HEK293 (cell line): ENCODE results near the gene BTBD9.

Experiments used
- CTCF ChIA-PET: fragments of 350-600 bp; formaldehyde crosslinking; extraction: SDS; loops from one replicate; lab custom pipeline; 2021; ENCODE audit warnings: antibody characterized with exemption; lab: Yijun Ruan, JAX
- POLR2A ChIA-PET: fragments of 300-600 bp; formaldehyde crosslinking; extraction: SDS; loops from one replicate; lab custom pipeline; 2020; ENCODE audit warnings: antibody characterized with exemption, inconsistent platforms; lab: Yijun Ruan, JAX
- H3K27ac ChIP-seq: fragments of 200-500 bp; sonication (Bioruptor generic); 2 replicates; pipeline ENCODE4 v1.5.1; 2014; ENCODE audit warnings: low read depth, low read length, control low read depth, inconsistent platforms; ENCODE audit errors: extremely low read depth
- H3K36me3 ChIP-seq, 2 experiments: fragments of 200-500 bp in 1 of 2; sonication (Bioruptor generic) in 1 of 2; 1 replicate in 1 of 2; 2 replicates in 1 of 2; pipeline ENCODE4 v1.5.1; 2014 to 2017; ENCODE audit warnings: inconsistent platforms in 2 of 2, low read length in 2 of 2; ENCODE audit not compliant: control insufficient read depth in 2 of 2, insufficient read depth in 1 of 2
- H3K4me1 ChIP-seq: fragments of 200-500 bp; sonication (Bioruptor generic); 2 replicates; pipeline ENCODE4 v1.5.1; 2014; ENCODE audit warnings: mild to moderate bottlenecking, low read length, inconsistent platforms; ENCODE audit not compliant: control insufficient read depth, insufficient read depth
- H3K4me3 ChIP-seq: 2 replicates; pipeline ENCODE4 v1.5.1; 2011; ENCODE audit warnings: low read depth, mild to moderate bottlenecking, control low read depth, low read length, moderate library complexity
- H3K9me3 ChIP-seq: fragments of 200-500 bp; sonication (Bioruptor generic); 2 replicates; pipeline ENCODE4 v1.5.1; 2014; ENCODE audit warnings: low read depth, low read length, inconsistent platforms; ENCODE audit not compliant: control insufficient read depth, insufficient read depth
- GFI1B ChIP-seq: fragments of 450-650 bp; formaldehyde crosslinking; IDR thresholded peaks from 2 replicates; pipeline ENCODE4 v1.5.1; 2016; ENCODE audit warnings: missing biosample characterization, missing genetic modification characterization
- MYNN ChIP-seq: fragments of 450-650 bp; formaldehyde crosslinking; IDR thresholded peaks from 2 replicates; pipeline ENCODE4 v1.5.1; 2016; ENCODE audit warnings: missing biosample characterization, missing genetic modification characterization, borderline replicate concordance
- OVOL3 ChIP-seq: fragments of 450-650 bp; formaldehyde crosslinking; IDR thresholded peaks from 2 replicates; pipeline ENCODE4 v1.5.1; 2016; ENCODE audit warnings: missing biosample characterization, missing genetic modification characterization
- SCRT2 ChIP-seq: fragments of 450-650 bp; formaldehyde crosslinking; IDR thresholded peaks from 2 replicates; pipeline ENCODE4 v1.5.1; 2016; ENCODE audit warnings: missing biosample characterization, missing genetic modification characterization
- ZNF184 ChIP-seq: fragments of 450-650 bp; IDR thresholded peaks from 2 replicates; pipeline ENCODE4 v1.5.1; 2018; ENCODE audit warnings: missing biosample characterization, mild to moderate bottlenecking, missing genetic modification characterization
- ZNF211 ChIP-seq: fragments of 450-650 bp; formaldehyde crosslinking; IDR thresholded peaks from 2 replicates; pipeline ENCODE4 v1.5.1; 2016; ENCODE audit warnings: low read depth, missing biosample characterization, missing genetic modification characterization
- ZNF292 ChIP-seq: fragments of 450-650 bp; formaldehyde crosslinking; IDR thresholded peaks from 2 replicates; pipeline ENCODE4 v1.5.1; 2016; ENCODE audit warnings: low read depth, missing biosample characterization, missing genetic modification characterization, borderline replicate concordance
- ZNF433 ChIP-seq: fragments of 450-650 bp; formaldehyde crosslinking; IDR thresholded peaks from 2 replicates; pipeline ENCODE4 v1.5.1; 2016; ENCODE audit warnings: missing biosample characterization, missing genetic modification characterization, low read depth
- ZNF585B ChIP-seq: fragments of 450-650 bp; formaldehyde crosslinking; IDR thresholded peaks from 2 replicates; pipeline ENCODE4 v1.5.1; 2016; ENCODE audit warnings: missing biosample characterization, missing genetic modification characterization
- TF ChIP-seq, protein P1 (sequence below): fragments of 450-650 bp; formaldehyde crosslinking; IDR thresholded peaks from 2 replicates; pipeline ENCODE4 v1.5.1; 2016; ENCODE audit warnings: missing biosample characterization, missing genetic modification characterization
- TF ChIP-seq, protein P2 (sequence below): fragments of 450-650 bp; formaldehyde crosslinking; IDR thresholded peaks from 2 replicates; pipeline ENCODE4 v1.5.1; 2016; ENCODE audit warnings: missing biosample characterization, missing genetic modification characterization
- TF ChIP-seq, protein P3 (sequence below): sonication (generic); formaldehyde crosslinking; IDR thresholded peaks from 2 replicates; pipeline ENCODE4 v1.8.1; 2022; ENCODE audit warnings: mild to moderate bottlenecking, moderate library complexity, missing genetic modification reagents
- TF ChIP-seq, protein P4 (sequence below): fragments of 450-650 bp; formaldehyde crosslinking; IDR thresholded peaks from 2 replicates; pipeline ENCODE4 v1.5.1; 2017; ENCODE audit warnings: missing biosample characterization, mild to moderate bottlenecking, missing genetic modification characterization, moderate library complexity
- TF ChIP-seq, protein P5 (sequence below): fragments of 450-650 bp; formaldehyde crosslinking; IDR thresholded peaks from 2 replicates; pipeline ENCODE4 v1.5.1; 2017; ENCODE audit warnings: missing biosample characterization, missing genetic modification characterization
- TF ChIP-seq, protein P6 (sequence below): fragments of 450-650 bp; formaldehyde crosslinking; IDR thresholded peaks from 2 replicates; pipeline ENCODE4 v1.5.1; 2016; ENCODE audit warnings: missing biosample characterization, missing genetic modification characterization

The BTBD9 gene

DNA sequence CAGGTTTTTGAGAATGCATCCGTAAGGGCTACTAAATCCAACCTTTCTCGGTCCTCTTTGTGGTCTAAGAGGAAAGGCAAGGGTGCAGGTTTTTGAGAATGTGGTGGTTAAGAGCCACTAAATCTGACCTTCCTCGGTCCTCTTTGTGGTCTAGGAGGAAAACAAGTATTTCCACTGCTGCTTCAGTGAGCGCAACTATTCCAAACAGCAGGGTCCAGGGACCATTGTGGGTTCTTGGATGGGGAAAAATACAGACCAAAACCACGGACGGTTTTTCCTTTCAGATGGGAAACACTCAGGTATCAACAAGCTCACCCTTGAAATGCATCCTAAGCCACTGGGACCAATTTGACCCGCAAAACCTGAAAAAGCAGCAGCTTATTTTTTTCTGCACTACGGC lies 21.9 kb downstream of the BTBD9 start (continued):
- no peak for TF ChIP-seq ZNF433 (tag by site-specific recombination)

GRCh38 chr6:38612143-38612965 lies 27.4 kb downstream of the BTBD9 start:
- H3K36me3 ChIP-seq = no peaks in the 10 kb centered on the region
- TF ChIP-seq, protein P1, sequence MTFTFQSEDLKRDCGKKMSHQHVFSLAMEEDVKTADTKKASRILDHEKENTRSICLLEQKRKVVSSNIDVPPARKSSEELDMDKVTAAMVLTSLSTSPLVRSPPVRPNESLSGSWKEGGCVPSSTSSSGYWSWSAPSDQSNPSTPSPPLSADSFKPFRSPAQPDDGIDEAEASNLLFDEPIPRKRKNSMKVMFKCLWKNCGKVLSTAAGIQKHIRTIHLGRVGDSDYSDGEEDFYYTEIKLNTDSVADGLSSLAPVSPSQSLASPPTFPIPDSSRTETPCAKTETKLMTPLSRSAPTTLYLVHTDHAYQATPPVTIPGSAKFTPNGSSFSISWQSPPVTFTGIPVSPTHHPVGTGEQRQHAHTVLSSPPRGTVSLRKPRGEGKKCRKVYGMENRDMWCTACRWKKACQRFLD (tag by site-specific recombination) = no peak
- TF ChIP-seq, protein P2, sequence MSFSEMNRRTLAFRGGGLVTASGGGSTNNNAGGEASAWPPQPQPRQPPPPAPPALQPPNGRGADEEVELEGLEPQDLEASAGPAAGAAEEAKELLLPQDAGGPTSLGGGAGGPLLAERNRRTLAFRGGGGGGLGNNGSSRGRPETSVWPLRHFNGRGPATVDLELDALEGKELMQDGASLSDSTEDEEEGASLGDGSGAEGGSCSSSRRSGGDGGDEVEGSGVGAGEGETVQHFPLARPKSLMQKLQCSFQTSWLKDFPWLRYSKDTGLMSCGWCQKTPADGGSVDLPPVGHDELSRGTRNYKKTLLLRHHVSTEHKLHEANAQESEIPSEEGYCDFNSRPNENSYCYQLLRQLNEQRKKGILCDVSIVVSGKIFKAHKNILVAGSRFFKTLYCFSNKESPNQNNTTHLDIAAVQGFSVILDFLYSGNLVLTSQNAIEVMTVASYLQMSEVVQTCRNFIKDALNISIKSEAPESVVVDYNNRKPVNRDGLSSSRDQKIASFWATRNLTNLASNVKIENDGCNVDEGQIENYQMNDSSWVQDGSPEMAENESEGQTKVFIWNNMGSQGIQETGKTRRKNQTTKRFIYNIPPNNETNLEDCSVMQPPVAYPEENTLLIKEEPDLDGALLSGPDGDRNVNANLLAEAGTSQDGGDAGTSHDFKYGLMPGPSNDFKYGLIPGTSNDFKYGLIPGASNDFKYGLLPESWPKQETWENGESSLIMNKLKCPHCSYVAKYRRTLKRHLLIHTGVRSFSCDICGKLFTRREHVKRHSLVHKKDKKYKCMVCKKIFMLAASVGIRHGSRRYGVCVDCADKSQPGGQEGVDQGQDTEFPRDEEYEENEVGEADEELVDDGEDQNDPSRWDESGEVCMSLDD = no peak
- TF ChIP-seq, protein P3, sequence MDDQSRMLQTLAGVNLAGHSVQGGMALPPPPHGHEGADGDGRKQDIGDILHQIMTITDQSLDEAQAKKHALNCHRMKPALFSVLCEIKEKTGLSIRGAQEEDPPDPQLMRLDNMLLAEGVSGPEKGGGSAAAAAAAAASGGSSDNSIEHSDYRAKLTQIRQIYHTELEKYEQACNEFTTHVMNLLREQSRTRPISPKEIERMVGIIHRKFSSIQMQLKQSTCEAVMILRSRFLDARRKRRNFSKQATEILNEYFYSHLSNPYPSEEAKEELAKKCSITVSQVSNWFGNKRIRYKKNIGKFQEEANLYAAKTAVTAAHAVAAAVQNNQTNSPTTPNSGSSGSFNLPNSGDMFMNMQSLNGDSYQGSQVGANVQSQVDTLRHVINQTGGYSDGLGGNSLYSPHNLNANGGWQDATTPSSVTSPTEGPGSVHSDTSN (CRISPR knock-in tag) = no peak
- TF ChIP-seq, protein P4, sequence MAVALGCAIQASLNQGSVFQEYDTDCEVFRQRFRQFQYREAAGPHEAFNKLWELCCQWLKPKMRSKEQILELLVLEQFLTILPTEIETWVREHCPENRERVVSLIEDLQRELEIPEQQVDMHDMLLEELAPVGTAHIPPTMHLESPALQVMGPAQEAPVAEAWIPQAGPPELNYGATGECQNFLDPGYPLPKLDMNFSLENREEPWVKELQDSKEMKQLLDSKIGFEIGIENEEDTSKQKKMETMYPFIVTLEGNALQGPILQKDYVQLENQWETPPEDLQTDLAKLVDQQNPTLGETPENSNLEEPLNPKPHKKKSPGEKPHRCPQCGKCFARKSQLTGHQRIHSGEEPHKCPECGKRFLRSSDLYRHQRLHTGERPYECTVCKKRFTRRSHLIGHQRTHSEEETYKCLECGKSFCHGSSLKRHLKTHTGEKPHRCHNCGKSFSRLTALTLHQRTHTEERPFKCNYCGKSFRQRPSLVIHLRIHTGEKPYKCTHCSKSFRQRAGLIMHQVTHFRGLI (tag by site-specific recombination) = no peak
- no peak for TF ChIP-seq MYNN (tag by site-specific recombination)
- TF ChIP-seq SCRT2 (tag by site-specific recombination) = no peak
- no peak for TF ChIP-seq ZNF292 (tag by site-specific recombination)
- no peak for TF ChIP-seq OVOL3 (tag by site-specific recombination)
- no peak for TF ChIP-seq GFI1B (tag by site-specific recombination)
- no peak for TF ChIP-seq ZNF184 (tag by site-specific recombination)
- TF ChIP-seq, protein P5, sequence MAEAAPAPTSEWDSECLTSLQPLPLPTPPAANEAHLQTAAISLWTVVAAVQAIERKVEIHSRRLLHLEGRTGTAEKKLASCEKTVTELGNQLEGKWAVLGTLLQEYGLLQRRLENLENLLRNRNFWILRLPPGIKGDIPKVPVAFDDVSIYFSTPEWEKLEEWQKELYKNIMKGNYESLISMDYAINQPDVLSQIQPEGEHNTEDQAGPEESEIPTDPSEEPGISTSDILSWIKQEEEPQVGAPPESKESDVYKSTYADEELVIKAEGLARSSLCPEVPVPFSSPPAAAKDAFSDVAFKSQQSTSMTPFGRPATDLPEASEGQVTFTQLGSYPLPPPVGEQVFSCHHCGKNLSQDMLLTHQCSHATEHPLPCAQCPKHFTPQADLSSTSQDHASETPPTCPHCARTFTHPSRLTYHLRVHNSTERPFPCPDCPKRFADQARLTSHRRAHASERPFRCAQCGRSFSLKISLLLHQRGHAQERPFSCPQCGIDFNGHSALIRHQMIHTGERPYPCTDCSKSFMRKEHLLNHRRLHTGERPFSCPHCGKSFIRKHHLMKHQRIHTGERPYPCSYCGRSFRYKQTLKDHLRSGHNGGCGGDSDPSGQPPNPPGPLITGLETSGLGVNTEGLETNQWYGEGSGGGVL (tag by site-specific recombination) = no peak
- no peak for TF ChIP-seq ZNF585B
- no peak for TF ChIP-seq ZNF211 (tag by site-specific recombination)
- TF ChIP-seq, protein P6, sequence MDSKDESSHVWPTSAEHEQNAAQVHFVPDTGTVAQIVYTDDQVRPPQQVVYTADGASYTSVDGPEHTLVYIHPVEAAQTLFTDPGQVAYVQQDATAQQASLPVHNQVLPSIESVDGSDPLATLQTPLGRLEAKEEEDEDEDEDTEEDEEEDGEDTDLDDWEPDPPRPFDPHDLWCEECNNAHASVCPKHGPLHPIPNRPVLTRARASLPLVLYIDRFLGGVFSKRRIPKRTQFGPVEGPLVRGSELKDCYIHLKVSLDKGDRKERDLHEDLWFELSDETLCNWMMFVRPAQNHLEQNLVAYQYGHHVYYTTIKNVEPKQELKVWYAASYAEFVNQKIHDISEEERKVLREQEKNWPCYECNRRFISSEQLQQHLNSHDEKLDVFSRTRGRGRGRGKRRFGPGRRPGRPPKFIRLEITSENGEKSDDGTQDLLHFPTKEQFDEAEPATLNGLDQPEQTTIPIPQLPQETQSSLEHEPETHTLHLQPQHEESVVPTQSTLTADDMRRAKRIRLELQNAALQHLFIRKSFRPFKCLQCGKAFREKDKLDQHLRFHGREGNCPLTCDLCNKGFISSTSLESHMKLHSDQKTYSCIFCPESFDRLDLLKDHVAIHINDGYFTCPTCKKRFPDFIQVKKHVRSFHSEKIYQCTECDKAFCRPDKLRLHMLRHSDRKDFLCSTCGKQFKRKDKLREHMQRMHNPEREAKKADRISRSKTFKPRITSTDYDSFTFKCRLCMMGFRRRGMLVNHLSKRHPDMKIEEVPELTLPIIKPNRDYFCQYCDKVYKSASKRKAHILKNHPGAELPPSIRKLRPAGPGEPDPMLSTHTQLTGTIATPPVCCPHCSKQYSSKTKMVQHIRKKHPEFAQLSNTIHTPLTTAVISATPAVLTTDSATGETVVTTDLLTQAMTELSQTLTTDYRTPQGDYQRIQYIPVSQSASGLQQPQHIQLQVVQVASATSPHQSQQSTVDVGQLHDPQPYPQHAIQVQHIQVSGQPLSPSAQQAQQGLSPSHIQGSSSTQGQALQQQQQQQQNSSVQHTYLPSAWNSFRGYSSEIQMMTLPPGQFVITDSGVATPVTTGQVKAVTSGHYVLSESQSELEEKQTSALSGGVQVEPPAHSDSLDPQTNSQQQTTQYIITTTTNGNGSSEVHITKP (tag by site-specific recombination) = no peak
- TF ChIP-seq ZNF433 (tag by site-specific recombination) = no peak
- TF ChIP-seq, all 188 proteins: peak for 0
- Histone ChIP-seq H3K4me3 (no peak overlapping the region), H3K9me3 (no peaks in the 10 kb centered on the region), H3K4me1 (peaks cover 26% of the 10 kb centered on the region), H3K27ac (no peak overlapping the region)
- CTCF ChIA-PET = interaction anchor here (0.7 to 1.0 kb wide), 3 partner anchors 10 to 1246 kb away, joined by 3 to 4 read pairs (median 3); no protein-coding TSS in a partner anchor
- POLR2A ChIA-PET = no interaction called here
